Dedifferentiated amniotic fluid mesenchymal stem cell (primary cell): Measurements from ENCODE around the gene R3HDM2.
A peak's percentile ranks its signal among the peaks of the same experiment; 100 is the strongest.
"Not testable (repeated sequence)": the region's sequence is repeated elsewhere in the genome, so short reads cannot be mapped to it uniquely, and the experiment has no call there.

Experiments used
- DNase-seq: peaks from one replicate; pipeline ENCODE4 v3.0.0-alpha.2; 2016; ENCODE audit errors: extremely low spot score

Gene R3HDM2

GRCh38 chr12:57426948-57427347 is 3.9 kb downstream of the R3HDM2 start:
- not testable (repeated sequence) for DNase-seq

GRCh38 chr12:57420482-57420881 is 10.4 kb downstream of the R3HDM2 start:
- no peak for DNase-seq

GRCh38 chr12:57419495-57419894 is 11.3 kb downstream of the R3HDM2 start:
- no peak for DNase-seq

- DNase-seq = no peak
These were observed 12.6 kb downstream of the R3HDM2 start for GRCh38 chr12:57418255-57418654.

- no peak for DNase-seq
These were observed 14.5 kb downstream of the R3HDM2 start for GRCh38 chr12:57416039-57416996.

- no peak for DNase-seq
These were observed 15.8 kb downstream of the R3HDM2 start for GRCh38 chr12:57415088-57415487.

- not testable (repeated sequence) for DNase-seq
These were observed 16.7 kb downstream of the R3HDM2 start for GRCh38 chr12:57414160-57414559.

- DNase-seq = no peak
These were observed 20.3 kb downstream of the R3HDM2 start for GRCh38 chr12:57410534-57410933.

GRCh38 chr12:57404966-57405640 is 25.7 kb downstream of the R3HDM2 start:
- no peak for DNase-seq

- DNase-seq = not testable (repeated sequence)
These were observed 28.7 kb downstream of the R3HDM2 start for GRCh38 chr12:57402156-57402555.

- no peak for DNase-seq
These were observed 29.7 kb downstream of the R3HDM2 start for GRCh38 chr12:57401165-57401564.

- not testable (repeated sequence) for DNase-seq
These were observed 31.0 kb downstream of the R3HDM2 start for GRCh38 chr12:57399718-57400463.

- DNase-seq = no peak
These were observed 33.4 kb downstream of the R3HDM2 start for GRCh38 chr12:57397441-57397840.

- DNase-seq = no peak
These were observed 35.7 kb downstream of the R3HDM2 start for GRCh38 chr12:57395121-57395520.

- no peak for DNase-seq
These were observed 40.7 kb downstream of the R3HDM2 start for GRCh38 chr12:57390174-57390573.

- peak; percentile 67 for DNase-seq
These were observed 41.8 kb downstream of the R3HDM2 start for GRCh38 chr12:57389033-57389432.

- DNase-seq = no peak
These were observed 42.4 kb downstream of the R3HDM2 start for GRCh38 chr12:57388425-57388824.

- DNase-seq = no peak
These were observed 44.6 kb downstream of the R3HDM2 start for GRCh38 chr12:57386187-57386720.

GRCh38 chr12:57385586-57385985 is 45.3 kb downstream of the R3HDM2 start:
- no peak for DNase-seq

GRCh38 chr12:57384478-57384877 is 46.4 kb downstream of the R3HDM2 start:
- DNase-seq = no peak

- no peak for DNase-seq
These were observed 49.1 kb downstream of the R3HDM2 start for GRCh38 chr12:57381693-57382220.

GRCh38 chr12:57380300-57380699 is 50.5 kb downstream of the R3HDM2 start:
- no peak for DNase-seq
